Gastroesophageal sphincter (tissue), 3 donors: ENCODE results near the gene ITGB5.

Source experiments
- CTCF ChIP-seq, 4 experiments: fragments of 200-600 bp in 2 of 4; fragments of 450-650 bp in 2 of 4; sonication (generic) in 1 of 4; IDR thresholded peaks; one replicate each; pipeline ENCODE4 v1.5.1; 2017 to 2019; ENCODE audit warnings: antibody characterized with exemption in 4 of 4, mild to moderate bottlenecking in 2 of 4, moderate library complexity in 2 of 4
- POLR2A ChIP-seq, 2 donors: fragments of 450-650 bp; IDR thresholded peaks; one replicate each; pipeline ENCODE4 v1.6.1; 2017; ENCODE audit warnings: antibody characterized with exemption in 2 of 2, mild to moderate bottlenecking in 2 of 2, moderate library complexity in 1 of 2

- TF ChIP-seq CTCF (IDR thresholded peaks at IDR 0.05), result no peak
- TF ChIP-seq POLR2A (IDR thresholded peaks at IDR 0.05), result no peak
These were observed 135.7 kb downstream of the ITGB5 start for GRCh38 chr3:124751501-124751900.
